ENCODE measurements around the gene PPARA.
"Not testable (repeated sequence)": the region's sequence is repeated elsewhere in the genome, so short reads cannot be mapped to it uniquely, and the experiment has no call there.

Gene PPARA

DNA sequence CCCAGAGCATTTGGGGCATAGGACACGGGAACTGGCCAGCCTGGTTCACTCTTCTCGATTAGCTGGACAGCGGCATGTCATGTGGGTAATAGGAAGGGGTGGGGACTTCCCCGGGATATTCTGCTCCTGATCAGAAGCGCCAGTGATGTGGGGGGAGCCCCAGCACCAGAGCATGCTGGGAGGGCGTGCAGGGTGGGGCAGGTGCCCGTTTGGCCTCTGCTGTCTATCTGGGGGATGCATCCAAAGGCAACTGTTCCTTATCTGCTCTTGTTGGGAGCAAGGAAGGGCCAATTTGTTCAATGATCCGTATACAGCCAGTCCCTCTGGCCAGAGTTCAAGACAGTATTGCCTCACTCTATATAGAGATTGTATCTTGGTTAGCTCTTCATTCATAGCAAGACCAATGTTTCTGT is 43.6 kb downstream of the PPARA start:
- Histone ChIP-seq H3K9ac (ENCODE audit: low read depth, low read length) (no peak overlapping the region), H3K36me3 (ENCODE audit: control insufficient read depth, insufficient read depth, low read length) (no peaks in the 10 kb centered on the region), H3K4me1 (ENCODE audit: control insufficient read depth, insufficient read depth, low read length) (no peaks in the 10 kb centered on the region), H3K4me3 (ENCODE audit: low read depth, low read length) (no peak overlapping the region), H3K27me3 (ENCODE audit: control insufficient read depth, insufficient read depth, low read length) (no peaks in the 10 kb centered on the region), H3K9me3 (ENCODE audit: control insufficient read depth, insufficient read depth, low read length) (no peaks in the 10 kb centered on the region)

GRCh38 chr22:46195487-46196165 is 45.3 kb downstream of the PPARA start:
- no peaks in the 10 kb centered on the region for H3K4me1 ChIP-seq (ENCODE audit: control insufficient read depth, insufficient read depth, low read length)
- no peaks in the 10 kb centered on the region for H3K36me3 ChIP-seq (ENCODE audit: control insufficient read depth, insufficient read depth, low read length)
- no peak overlapping the region for H3K4me3 ChIP-seq (ENCODE audit: low read depth, low read length)
- no peak overlapping the region for H3K9ac ChIP-seq (ENCODE audit: low read depth, low read length)
- H3K9me3 ChIP-seq (ENCODE audit: control insufficient read depth, insufficient read depth, low read length), result no peaks in the 10 kb centered on the region
- H3K27me3 ChIP-seq (ENCODE audit: control insufficient read depth, insufficient read depth, low read length), result no peaks in the 10 kb centered on the region

GRCh38 chr22:46196278-46196677 is 46.0 kb downstream of the PPARA start:
- H3K9ac ChIP-seq (ENCODE audit: low read depth, low read length), result no peak overlapping the region
- no peaks in the 10 kb centered on the region for H3K27me3 ChIP-seq (ENCODE audit: control insufficient read depth, insufficient read depth, low read length)
- H3K4me1 ChIP-seq (ENCODE audit: control insufficient read depth, insufficient read depth, low read length), result peaks cover 2% of the 10 kb centered on the region
- no peaks in the 10 kb centered on the region for H3K36me3 ChIP-seq (ENCODE audit: control insufficient read depth, insufficient read depth, low read length)
- no peaks in the 10 kb centered on the region for H3K9me3 ChIP-seq (ENCODE audit: control insufficient read depth, insufficient read depth, low read length)
- no peak overlapping the region for H3K4me3 ChIP-seq (ENCODE audit: low read depth, low read length)

GRCh38 chr22:46198274-46198673 is 47.9 kb downstream of the PPARA start:
- Histone ChIP-seq H3K36me3 (ENCODE audit: control insufficient read depth, insufficient read depth, low read length) (no peaks in the 10 kb centered on the region), H3K27me3 (ENCODE audit: control insufficient read depth, insufficient read depth, low read length) (no peaks in the 10 kb centered on the region), H3K9me3 (ENCODE audit: control insufficient read depth, insufficient read depth, low read length) (no peaks in the 10 kb centered on the region)

GRCh38 chr22:46198806-46199205 is 48.5 kb downstream of the PPARA start:
- not testable (repeated sequence) for H3K4me3 ChIP-seq (ENCODE audit: low read depth, low read length); H3K9ac ChIP-seq (ENCODE audit: low read depth, low read length); H3K9me3 ChIP-seq (ENCODE audit: control insufficient read depth, insufficient read depth, low read length); H3K4me1 ChIP-seq (ENCODE audit: control insufficient read depth, insufficient read depth, low read length); H3K27me3 ChIP-seq (ENCODE audit: control insufficient read depth, insufficient read depth, low read length); H3K36me3 ChIP-seq (ENCODE audit: control insufficient read depth, insufficient read depth, low read length)

More at GRCh38 chr22:46198274-46198673, 47.9 kb downstream of the PPARA start:
- no peak overlapping the region for H3K9ac ChIP-seq (ENCODE audit: low read depth, low read length)
- no peak overlapping the region for H3K4me3 ChIP-seq (ENCODE audit: low read depth, low read length)
- H3K4me1 ChIP-seq (ENCODE audit: control insufficient read depth, insufficient read depth, low read length), result peaks cover 9% of the 10 kb centered on the region

GRCh38 chr22:46201059-46201757 is 50.9 kb downstream of the PPARA start:
- peaks cover 9% of the 10 kb centered on the region for H3K4me1 ChIP-seq (ENCODE audit: control insufficient read depth, insufficient read depth, low read length)
- H3K27me3 ChIP-seq (ENCODE audit: control insufficient read depth, insufficient read depth, low read length), result no peaks in the 10 kb centered on the region
- H3K9me3 ChIP-seq (ENCODE audit: control insufficient read depth, insufficient read depth, low read length), result no peaks in the 10 kb centered on the region
- no peak overlapping the region for H3K4me3 ChIP-seq (ENCODE audit: low read depth, low read length)
- no peak overlapping the region for H3K9ac ChIP-seq (ENCODE audit: low read depth, low read length)
- H3K36me3 ChIP-seq (ENCODE audit: control insufficient read depth, insufficient read depth, low read length), result no peaks in the 10 kb centered on the region

GRCh38 chr22:46202897-46203600 is 52.7 kb downstream of the PPARA start:
- Histone ChIP-seq H3K36me3 (ENCODE audit: control insufficient read depth, insufficient read depth, low read length) (no peaks in the 10 kb centered on the region), H3K27me3 (ENCODE audit: control insufficient read depth, insufficient read depth, low read length) (no peaks in the 10 kb centered on the region), H3K9ac (ENCODE audit: low read depth, low read length) (no peak overlapping the region), H3K4me3 (ENCODE audit: low read depth, low read length) (no peak overlapping the region), H3K9me3 (ENCODE audit: control insufficient read depth, insufficient read depth, low read length) (no peaks in the 10 kb centered on the region), H3K4me1 (ENCODE audit: control insufficient read depth, insufficient read depth, low read length) (peaks cover 9% of the 10 kb centered on the region)

DNA sequence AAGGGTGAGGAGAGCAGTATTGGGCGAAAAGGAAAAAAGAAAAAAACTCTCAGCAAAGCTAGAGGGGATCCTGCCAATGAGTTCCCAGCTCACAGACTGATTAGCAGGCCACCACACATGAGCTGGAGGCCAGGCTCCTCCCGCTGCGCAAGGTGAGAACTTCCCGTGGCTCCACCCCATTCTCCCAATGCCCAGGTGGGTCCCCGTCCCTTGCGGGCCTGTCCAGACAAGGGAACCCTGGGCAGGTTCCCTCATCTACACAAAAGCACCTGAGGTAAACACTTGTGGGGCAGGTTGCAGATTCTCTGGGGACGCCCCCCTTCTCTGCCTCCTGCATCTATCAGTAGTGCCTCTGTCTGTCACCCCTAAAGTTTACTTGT is 53.3 kb downstream of the PPARA start:
- Histone ChIP-seq H3K4me1 (ENCODE audit: control insufficient read depth, insufficient read depth, low read length) (peaks cover 9% of the 10 kb centered on the region), H3K9ac (ENCODE audit: low read depth, low read length) (no peak overlapping the region), H3K9me3 (ENCODE audit: control insufficient read depth, insufficient read depth, low read length) (no peaks in the 10 kb centered on the region), H3K4me3 (ENCODE audit: low read depth, low read length) (no peak overlapping the region), H3K36me3 (ENCODE audit: control insufficient read depth, insufficient read depth, low read length) (no peaks in the 10 kb centered on the region), H3K27me3 (ENCODE audit: control insufficient read depth, insufficient read depth, low read length) (no peaks in the 10 kb centered on the region)

DNA sequence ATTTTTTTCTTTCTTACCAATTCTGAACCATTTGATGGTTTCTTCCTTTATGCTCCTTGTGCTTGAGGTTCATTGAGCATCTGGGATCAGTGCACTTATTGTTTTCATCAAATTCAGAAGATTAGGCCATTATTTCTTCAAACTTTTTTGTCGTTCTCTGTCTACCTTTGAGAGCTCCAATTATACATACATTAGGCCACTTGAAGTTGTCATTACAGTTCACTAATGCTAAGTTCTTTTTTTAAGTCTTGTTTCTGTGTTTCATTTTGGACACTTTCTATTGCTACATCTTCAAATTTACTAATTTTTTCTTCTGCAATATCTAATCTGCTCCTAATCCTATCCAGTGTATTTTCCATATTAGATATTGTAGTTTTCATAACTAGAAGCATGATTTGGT is 58.9 kb downstream of the PPARA start:
- H3K36me3 ChIP-seq (ENCODE audit: control insufficient read depth, insufficient read depth, low read length), result no peaks in the 10 kb centered on the region

GRCh38 chr22:46212195-46212594 is 61.9 kb downstream of the PPARA start:
- Histone ChIP-seq H3K4me3 (ENCODE audit: low read depth, low read length) (no peak overlapping the region), H3K9me3 (ENCODE audit: control insufficient read depth, insufficient read depth, low read length) (no peaks in the 10 kb centered on the region), H3K4me1 (ENCODE audit: control insufficient read depth, insufficient read depth, low read length) (no peaks in the 10 kb centered on the region), H3K9ac (ENCODE audit: low read depth, low read length) (no peak overlapping the region), H3K27me3 (ENCODE audit: control insufficient read depth, insufficient read depth, low read length) (no peaks in the 10 kb centered on the region), H3K36me3 (ENCODE audit: control insufficient read depth, insufficient read depth, low read length) (no peaks in the 10 kb centered on the region)

More for the DNA sequence above, 58.9 kb downstream of the PPARA start:
- H3K27me3 ChIP-seq (ENCODE audit: control insufficient read depth, insufficient read depth, low read length), result no peaks in the 10 kb centered on the region
- H3K9ac ChIP-seq (ENCODE audit: low read depth, low read length), result no peak overlapping the region
- no peak overlapping the region for H3K4me3 ChIP-seq (ENCODE audit: low read depth, low read length)
- no peaks in the 10 kb centered on the region for H3K9me3 ChIP-seq (ENCODE audit: control insufficient read depth, insufficient read depth, low read length)
- no peaks in the 10 kb centered on the region for H3K4me1 ChIP-seq (ENCODE audit: control insufficient read depth, insufficient read depth, low read length)

GRCh38 chr22:46213052-46213451 is 62.7 kb downstream of the PPARA start:
- H3K9me3 ChIP-seq (ENCODE audit: control insufficient read depth, insufficient read depth, low read length), result no peaks in the 10 kb centered on the region
- no peaks in the 10 kb centered on the region for H3K4me1 ChIP-seq (ENCODE audit: control insufficient read depth, insufficient read depth, low read length)
- no peaks in the 10 kb centered on the region for H3K36me3 ChIP-seq (ENCODE audit: control insufficient read depth, insufficient read depth, low read length)

GRCh38 chr22:46214149-46214548 is 63.8 kb downstream of the PPARA start:
- no peak overlapping the region for H3K9ac ChIP-seq (ENCODE audit: low read depth, low read length)
- no peaks in the 10 kb centered on the region for H3K4me1 ChIP-seq (ENCODE audit: control insufficient read depth, insufficient read depth, low read length)
- H3K36me3 ChIP-seq (ENCODE audit: control insufficient read depth, insufficient read depth, low read length), result no peaks in the 10 kb centered on the region
- H3K9me3 ChIP-seq (ENCODE audit: control insufficient read depth, insufficient read depth, low read length), result no peaks in the 10 kb centered on the region
- no peaks in the 10 kb centered on the region for H3K27me3 ChIP-seq (ENCODE audit: control insufficient read depth, insufficient read depth, low read length)
- H3K4me3 ChIP-seq (ENCODE audit: low read depth, low read length), result no peak overlapping the region

More at GRCh38 chr22:46213052-46213451, 62.7 kb downstream of the PPARA start:
- H3K4me3 ChIP-seq (ENCODE audit: low read depth, low read length), result no peak overlapping the region
- no peak overlapping the region for H3K9ac ChIP-seq (ENCODE audit: low read depth, low read length)
- H3K27me3 ChIP-seq (ENCODE audit: control insufficient read depth, insufficient read depth, low read length), result no peaks in the 10 kb centered on the region

Data from iPS-15b (cell line).